GM12865 (cell line): Measurements from ENCODE around the gene CDKL4.

Experiments
- DNase-seq: peaks from one replicate; pipeline ENCODE4 v3.0.0; 2010; ENCODE audit warnings: low read depth
- H3K4me3 ChIP-seq: 2 replicates; pipeline ENCODE4 v1.5.1; 2011; ENCODE audit warnings: mild to moderate bottlenecking, low read depth, low read length, control low read depth
- CTCF ChIP-seq: IDR thresholded peaks from 2 replicates; pipeline ENCODE4 v1.5.1; 2011; ENCODE audit warnings: low read length, control low read depth, low read depth, inconsistent platforms; ENCODE audit not compliant: insufficient read depth; ENCODE audit errors: missing control alignments

Gene CDKL4

DNA sequence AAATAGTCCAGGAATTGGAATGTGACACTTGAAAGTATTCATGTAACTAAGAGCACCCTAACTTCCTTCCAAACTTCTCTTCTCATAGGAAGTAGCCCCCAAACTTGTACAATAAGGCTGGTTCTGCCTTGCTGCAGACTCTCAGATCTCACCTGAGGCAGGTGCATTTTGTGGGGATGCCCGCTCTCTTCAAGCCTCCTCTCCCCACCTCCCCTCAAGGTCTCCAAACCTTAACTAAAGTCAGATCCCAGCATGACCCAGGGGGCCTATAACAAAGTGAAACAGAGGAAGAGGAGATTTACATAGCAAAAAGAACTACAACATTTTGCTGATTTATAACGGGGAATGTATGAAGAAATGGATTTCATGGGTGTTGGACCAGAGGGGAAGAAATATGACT lies 23.6 kb downstream of the CDKL4 start:
- DNase-seq: no peak
- no peak overlapping the region for H3K4me3 ChIP-seq
- TF ChIP-seq CTCF: no peak

GRCh38 chr2:39218391-39218790 lies 25.4 kb downstream of the CDKL4 start:
- H3K4me3 ChIP-seq: no peak overlapping the region
- no peak for DNase-seq
- no peak for TF ChIP-seq CTCF

DNA sequence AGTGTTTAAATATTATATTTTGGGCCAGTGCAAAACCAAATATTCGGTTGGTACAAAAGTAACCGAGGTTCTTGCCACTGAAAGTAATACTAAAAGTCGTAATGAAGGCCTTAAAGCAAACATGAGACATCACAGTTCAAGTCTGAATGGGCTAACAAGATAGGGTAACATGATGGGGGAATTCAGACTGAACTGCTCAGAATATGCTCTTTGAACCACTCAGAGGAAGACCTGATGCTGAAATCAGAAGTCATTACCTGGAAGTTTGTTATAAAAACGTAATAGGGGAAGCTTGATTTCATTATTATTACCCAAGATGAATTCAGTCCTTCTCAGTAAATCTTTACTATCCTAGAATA lies 26.6 kb downstream of the CDKL4 start:
- TF ChIP-seq CTCF: no peak
- no peak for DNase-seq

DNA sequence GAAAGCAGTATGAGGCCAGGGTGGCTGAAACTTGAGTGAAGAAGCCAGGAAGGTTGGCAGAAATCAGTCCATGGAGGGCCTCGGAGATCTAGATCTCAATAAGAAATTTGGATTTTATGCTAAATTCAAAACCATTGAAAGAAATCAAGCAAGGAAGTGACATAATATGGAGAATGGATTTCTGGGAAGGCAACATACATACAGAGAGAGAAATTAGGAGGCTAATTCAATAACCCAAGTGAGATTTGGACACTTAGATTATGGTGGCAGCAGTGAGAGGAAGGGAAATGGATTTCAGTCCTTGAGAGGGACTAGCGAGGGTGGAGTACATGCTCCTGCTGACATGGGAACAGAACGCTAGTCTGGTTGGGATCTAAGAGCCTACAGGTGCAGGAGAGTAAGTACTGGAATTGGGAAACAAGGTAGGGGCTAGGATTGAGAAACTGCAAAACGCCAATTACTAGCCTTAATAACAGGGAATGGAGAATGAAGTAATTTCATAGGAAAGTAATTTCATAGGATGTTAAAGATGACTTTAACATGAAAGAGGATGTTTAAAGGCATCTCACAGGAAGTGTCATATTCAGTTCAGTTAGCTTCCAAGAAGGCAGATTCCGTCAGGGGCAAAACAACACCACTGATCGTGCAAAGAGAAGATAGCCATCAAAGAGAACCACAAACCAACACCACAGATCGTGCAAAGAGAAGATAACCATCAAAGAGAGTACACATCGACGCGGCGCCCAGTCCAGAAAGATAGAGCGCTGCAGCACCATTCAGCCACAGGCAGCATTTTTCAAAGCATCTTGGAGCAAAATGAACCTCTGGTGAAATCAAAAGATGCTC lies 27.2 kb downstream of the CDKL4 start:
- no peak for TF ChIP-seq CTCF
- H3K4me3 ChIP-seq: no peak overlapping the region
- no peak for DNase-seq

More for the DNA sequence above, 26.6 kb downstream of the CDKL4 start:
- H3K4me3 ChIP-seq: no peak overlapping the region

DNA sequence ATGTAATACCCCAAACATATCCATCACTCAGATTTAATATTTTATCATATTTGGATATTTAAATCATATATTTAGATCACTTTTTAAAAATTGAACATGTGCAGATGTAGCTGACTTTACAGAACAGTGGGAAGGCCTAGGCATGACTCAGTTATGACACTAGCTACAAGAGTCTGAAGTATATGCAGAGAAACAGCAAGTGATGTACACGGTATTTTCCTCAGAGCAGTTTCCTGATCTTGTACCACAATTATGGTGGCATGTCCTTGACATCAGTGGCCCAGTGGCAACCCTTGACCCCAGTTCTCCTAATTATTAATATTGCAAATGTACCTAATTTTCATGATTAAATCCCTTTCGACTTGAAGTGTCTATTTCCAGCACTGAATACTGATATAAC lies 28.2 kb downstream of the CDKL4 start:
- no peak overlapping the region for H3K4me3 ChIP-seq
- TF ChIP-seq CTCF: no peak
- no peak for DNase-seq

- TF ChIP-seq CTCF: no peak
- H3K4me3 ChIP-seq: no peak overlapping the region
Measured at GRCh38 chr2:39213015-39213414, 30.8 kb downstream of the CDKL4 start.

DNA sequence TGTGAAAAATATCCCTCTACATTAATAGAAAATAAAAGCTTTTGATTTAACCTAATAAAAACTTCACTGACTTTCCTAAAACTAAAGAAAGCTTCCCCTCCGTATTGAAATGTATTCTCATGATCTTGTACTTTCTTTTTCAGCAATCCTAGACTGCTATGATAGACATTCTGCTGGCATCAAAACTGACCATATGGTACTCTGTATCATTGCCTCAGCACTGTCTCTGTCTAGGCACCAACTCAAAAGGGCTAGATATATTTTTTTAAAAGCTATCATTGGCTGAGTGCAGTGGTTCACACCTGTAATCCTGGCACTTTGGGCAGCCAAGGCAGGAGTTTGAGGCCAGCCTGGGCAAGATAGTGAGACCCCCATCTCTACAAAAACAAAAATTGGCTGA lies 32.9 kb downstream of the CDKL4 start:
- no peak for DNase-seq
- H3K4me3 ChIP-seq: no peak overlapping the region
- TF ChIP-seq CTCF: no peak

More at GRCh38 chr2:39213015-39213414, 30.8 kb downstream of the CDKL4 start:
- DNase-seq: no peak
